GM21381 (cell line): Measurements from ENCODE around the gene ADAM33.

Experiments used
- ATAC-seq: cut with Tn5 transposase; IDR thresholded peaks from one replicate; pipeline ENCODE4 v1.9.1; 2021; ENCODE audit warnings: mild to moderate bottlenecking, moderate library complexity; ENCODE audit not compliant: unreplicated experiment

The ADAM33 gene

DNA sequence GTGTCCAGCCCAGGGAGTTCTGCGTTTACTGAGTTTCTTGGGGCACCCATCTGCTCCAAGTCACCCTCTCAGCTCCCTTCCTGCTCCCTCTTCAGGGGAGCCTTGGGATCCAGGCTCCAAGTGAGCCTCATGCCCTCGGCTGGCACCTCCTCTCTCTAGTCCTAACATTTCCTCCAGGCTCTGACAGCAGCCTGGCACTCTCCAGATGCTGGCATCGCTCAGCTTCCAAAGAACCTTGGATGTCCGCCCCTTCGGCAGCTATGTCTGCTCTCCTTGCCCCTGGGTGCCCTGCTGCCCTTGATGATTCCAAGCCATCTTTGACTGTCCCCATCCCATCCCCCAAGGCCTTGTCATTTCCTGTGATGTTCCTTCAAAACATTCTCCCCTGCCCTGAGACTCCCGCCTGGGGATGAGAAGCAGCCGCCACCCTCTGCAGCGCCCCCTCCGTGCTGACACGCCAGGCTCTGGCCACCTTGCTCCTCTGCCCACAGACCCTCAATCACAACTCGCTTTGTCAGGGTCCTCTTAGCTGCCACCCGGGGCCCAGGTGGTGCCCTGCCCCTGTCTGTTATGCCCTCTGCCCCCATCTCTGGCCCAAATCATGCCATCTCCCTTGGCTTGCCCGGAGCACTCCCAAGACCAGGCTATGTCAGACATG is 12.0 kb downstream of the ADAM33 start:
- ATAC-seq, result no peak

DNA sequence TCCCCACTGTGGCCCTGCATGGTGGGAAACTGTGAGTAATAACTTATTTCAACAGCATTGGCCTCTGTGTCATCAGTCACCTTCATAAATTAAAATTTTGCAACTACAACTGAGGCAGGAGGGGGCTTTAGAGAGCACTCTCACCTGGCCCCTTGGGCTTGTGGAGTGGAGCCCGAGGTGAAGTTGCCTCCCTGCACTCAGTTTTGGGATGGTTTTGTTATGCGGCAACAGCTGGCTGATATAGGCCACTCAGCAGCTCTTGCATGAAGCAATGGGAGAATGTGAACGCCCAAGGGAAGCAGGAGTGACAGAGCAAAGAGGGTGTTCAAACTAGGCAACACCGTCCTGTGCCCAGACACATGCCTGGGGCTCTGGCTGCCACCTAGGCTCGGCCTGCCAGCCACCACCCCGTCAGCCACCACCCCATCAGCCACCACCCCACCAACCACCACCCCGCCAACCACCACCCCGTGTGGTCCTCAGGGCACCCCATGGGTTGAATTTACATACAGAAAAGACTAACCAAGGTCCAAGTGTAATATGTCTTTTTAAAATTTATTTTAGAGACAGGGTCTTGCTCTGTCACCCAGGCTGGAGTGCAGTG is 14.3 kb downstream of the ADAM33 start:
- no peak for ATAC-seq

GRCh38 chr20:3663858-3664257 is 18.0 kb downstream of the ADAM33 start:
- ATAC-seq, result no peak

GRCh38 chr20:3663031-3663701 is 18.6 kb downstream of the ADAM33 start, which contains the start of gene GFRA4:
Gene GFRA4 (minus strand): TSS chr20:3663399. CDS start chr20:3663399, 0 bp downstream.
- no peak for ATAC-seq

- no peak for ATAC-seq
These were observed 19.8 kb downstream of the ADAM33 start for GRCh38 chr20:3661814-3662665.

- no peak for ATAC-seq
These were observed 20.6 kb downstream of the ADAM33 start for GRCh38 chr20:3661060-3661813.

GRCh38 chr20:3660262-3661059 is 21.3 kb downstream of the ADAM33 start:
- no peak for ATAC-seq

- ATAC-seq, result no peak
These were observed 22.1 kb downstream of the ADAM33 start for GRCh38 chr20:3659492-3660261.

DNA sequence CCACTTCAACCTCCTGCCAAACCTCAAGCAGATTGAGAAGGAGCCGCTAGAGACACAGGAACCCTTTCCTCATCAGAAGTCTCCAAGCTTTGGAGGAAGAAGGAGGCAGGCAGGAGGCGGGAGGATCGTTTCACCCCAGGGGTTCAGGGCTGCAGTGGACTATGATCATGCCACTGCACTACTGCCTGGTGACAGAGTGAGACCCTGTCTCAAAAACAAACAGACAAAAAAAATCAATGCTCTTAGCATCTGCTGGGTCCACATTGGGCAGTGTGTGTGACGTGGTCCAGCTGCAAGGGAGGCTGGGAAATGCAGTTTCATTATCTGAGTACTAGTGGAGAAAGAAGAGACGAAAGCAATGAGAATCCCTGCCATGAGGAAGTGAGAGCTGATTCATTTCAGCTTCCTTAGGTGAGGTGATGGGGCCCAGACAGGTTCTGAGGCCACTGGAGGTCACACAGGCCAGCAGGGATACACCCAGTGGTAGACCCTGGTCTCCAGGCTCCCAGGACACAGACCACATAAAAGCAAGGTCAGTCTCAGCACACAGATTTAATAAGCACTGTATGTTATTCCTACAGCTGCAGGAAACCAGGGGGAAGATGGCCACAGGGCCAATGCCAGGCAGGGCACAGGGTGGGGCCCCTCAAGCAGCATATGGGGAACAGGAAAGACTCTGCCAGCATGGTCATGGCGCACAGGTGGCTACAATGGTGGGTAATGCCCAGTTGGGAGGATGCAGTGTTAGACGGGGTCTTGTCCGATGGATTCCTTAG is 22.9 kb downstream of the ADAM33 start:
- peak; percentile 90 for ATAC-seq

GRCh38 chr20:3658019-3658715 is 23.6 kb downstream of the ADAM33 start:
- ATAC-seq, result no peak

- no peak for ATAC-seq
These were observed 26.7 kb downstream of the ADAM33 start for GRCh38 chr20:3655131-3655405.

- ATAC-seq, result no peak
These were observed 27.3 kb downstream of the ADAM33 start for GRCh38 chr20:3654326-3655130.

DNA sequence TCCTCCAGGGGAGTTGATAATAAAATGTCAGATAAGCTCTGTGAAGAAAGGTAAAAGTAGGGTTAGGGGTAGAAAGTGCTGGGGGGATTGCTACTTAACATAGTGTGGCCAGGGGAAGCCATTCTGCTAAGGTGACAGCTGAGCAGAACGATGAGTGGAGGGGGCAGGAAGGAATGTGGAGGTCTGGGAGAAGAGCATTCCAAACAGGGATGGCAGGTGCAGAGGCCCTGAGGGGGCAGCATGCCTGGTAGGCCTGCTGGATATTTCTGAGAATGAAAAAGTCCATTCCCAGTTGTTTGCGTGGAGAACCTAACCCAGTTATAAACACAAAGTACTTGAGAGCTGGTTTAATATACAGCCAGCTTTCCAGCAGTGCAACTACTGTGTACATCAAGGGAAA is 27.9 kb downstream of the ADAM33 start:
- no peak for ATAC-seq

- ATAC-seq, result no peak
These were observed 28.9 kb downstream of the ADAM33 start for GRCh38 chr20:3652676-3653596.

GRCh38 chr20:3652221-3652620 is 29.6 kb downstream of the ADAM33 start:
- no peak for ATAC-seq
